HG03064 (cell line): Measurements from ENCODE around the gene ARAP2.

ENCODE experiments used
- ATAC-seq: cut with Tn5 transposase; IDR thresholded peaks from one replicate; pipeline ENCODE4 v1.9.1; 2021; ENCODE audit warnings: low read depth; ENCODE audit not compliant: unreplicated experiment

The ARAP2 gene

GRCh38 chr4:36133658-36134057 is 110.7 kb downstream of the ARAP2 start:
- ATAC-seq, result no peak

GRCh38 chr4:36133086-36133485 is 111.2 kb downstream of the ARAP2 start:
- ATAC-seq, result no peak

- ATAC-seq, result no peak
Observed at GRCh38 chr4:36130641-36131040, 113.7 kb downstream of the ARAP2 start.

GRCh38 chr4:36128689-36129088 is 115.6 kb downstream of the ARAP2 start:
- ATAC-seq, result no peak

GRCh38 chr4:36123906-36124305 is 120.4 kb downstream of the ARAP2 start:
- no peak for ATAC-seq

- no peak for ATAC-seq
Observed at GRCh38 chr4:36115312-36115711, 129.0 kb downstream of the ARAP2 start.

- ATAC-seq, result no peak
Observed at GRCh38 chr4:36111172-36111571, 133.1 kb downstream of the ARAP2 start.

- ATAC-seq, result no peak
Observed at GRCh38 chr4:36099509-36099908, 144.8 kb downstream of the ARAP2 start.

- no peak for ATAC-seq
Observed at GRCh38 chr4:36094995-36095394, 149.3 kb downstream of the ARAP2 start.

GRCh38 chr4:36091997-36092396 is 152.3 kb downstream of the ARAP2 start:
- no peak for ATAC-seq

GRCh38 chr4:36088542-36088941 is 155.8 kb downstream of the ARAP2 start:
- no peak for ATAC-seq

GRCh38 chr4:36086261-36086786 is 158.0 kb downstream of the ARAP2 start:
- ATAC-seq, result no peak

- no peak for ATAC-seq
Observed at GRCh38 chr4:36082817-36083216, 161.5 kb downstream of the ARAP2 start.

- ATAC-seq, result peak; percentile 94
Observed at GRCh38 chr4:36081185-36081584, 163.1 kb downstream of the ARAP2 start.

GRCh38 chr4:36079666-36080065 is 164.6 kb downstream of the ARAP2 start:
- ATAC-seq, result no peak

GRCh38 chr4:36078319-36078718 is 166.0 kb downstream of the ARAP2 start:
- no peak for ATAC-seq

- ATAC-seq, result no peak
Observed at GRCh38 chr4:36072529-36072928, 171.8 kb downstream of the ARAP2 start.

- ATAC-seq, result no peak
Observed at GRCh38 chr4:36067116-36067515, 177.2 kb downstream of the ARAP2 start.

- ATAC-seq, result no peak
Observed at GRCh38 chr4:36065274-36065871, 178.9 kb downstream of the ARAP2 start.

- no peak for ATAC-seq
Observed at GRCh38 chr4:36064117-36064516, 180.2 kb downstream of the ARAP2 start.

- ATAC-seq, result no peak
Observed at GRCh38 chr4:36056136-36056535, 188.2 kb downstream of the ARAP2 start.

GRCh38 chr4:36054694-36055422 is 189.5 kb downstream of the ARAP2 start:
- no peak for ATAC-seq
